Measurements from ENCODE around the gene KIAA0586. TPM values are rescaled to one million over a fixed set of nuclear protein-coding genes. Genes with fewer than 3 reads are reported as not detected.

KIAA0586 gene
- total and polyA plus RNA-seq, 7 experiments from 2014 or later: 26.4 to 52.5 (median 33.1) TPM

DNA sequence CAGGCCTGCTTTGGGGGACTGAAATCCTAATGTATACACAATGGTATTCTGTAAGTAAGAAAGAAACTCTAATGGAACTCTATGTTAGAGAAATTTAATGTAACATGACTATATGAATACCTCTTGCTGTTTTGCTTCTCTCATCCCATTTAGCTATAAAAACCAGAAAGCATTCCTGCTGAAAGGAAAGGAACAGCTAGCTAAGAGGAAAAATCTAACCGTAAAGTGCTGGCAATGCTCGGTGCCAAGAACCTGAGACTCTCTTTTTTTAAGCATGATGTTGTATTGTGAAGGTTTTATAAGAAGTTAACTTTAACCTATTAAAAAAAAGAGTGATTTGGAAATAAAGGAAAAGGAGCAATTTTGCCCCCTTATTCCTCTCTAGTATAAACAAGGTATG is 134.6 kb downstream of the KIAA0586 start:
- DNase-seq (no peak), ATAC-seq (no peak)
- Histone ChIP-seq H3K9me3 (ENCODE audit: control insufficient read depth in 2 of 3, low read length in 3 of 3) (no peaks in the 10 kb centered on the region), H3K36me3 (ENCODE audit: control insufficient read depth in 2 of 3, insufficient read depth in 3 of 3, low read length in 3 of 3) (no peaks in the 10 kb centered on the region), H3K27me3 (ENCODE audit: control insufficient read depth in 2 of 2, insufficient read depth in 2 of 2, low read length in 2 of 2) (no peaks in the 10 kb centered on the region), H3K4me1 (ENCODE audit: control insufficient read depth in 2 of 2, insufficient read depth in 2 of 2, low read length in 2 of 2) (peaks cover 0 to 6% of the 10 kb centered on the region in 2 donors), H3K27ac (ENCODE audit: low read depth, low read length) (no peak overlapping the region), H3K4me3 (ENCODE audit: low read length) (no peak overlapping the region)
- no peak overlapping the region for H3K27ac Mint-ChIP-seq
- peaks cover 0 to 4% (median 0%) of the 10 kb centered on the region in 5 donors for H3K36me3 Mint-ChIP-seq
- ChIA-PET POLR2A (no interaction called here), CTCF (no interaction called here)
- intact Hi-C loops (cut with micrococcal nuclease): no loop called here
- no peaks in the 10 kb centered on the region for H3K27me3 Mint-ChIP-seq
- H3K4me3 Mint-ChIP-seq: no peak overlapping the region
- peaks cover 0 to 10% (median 4%) of the 10 kb centered on the region in 7 donors for H3K4me1 Mint-ChIP-seq
- no peaks in the 10 kb centered on the region for H3K9me3 Mint-ChIP-seq

DNA sequence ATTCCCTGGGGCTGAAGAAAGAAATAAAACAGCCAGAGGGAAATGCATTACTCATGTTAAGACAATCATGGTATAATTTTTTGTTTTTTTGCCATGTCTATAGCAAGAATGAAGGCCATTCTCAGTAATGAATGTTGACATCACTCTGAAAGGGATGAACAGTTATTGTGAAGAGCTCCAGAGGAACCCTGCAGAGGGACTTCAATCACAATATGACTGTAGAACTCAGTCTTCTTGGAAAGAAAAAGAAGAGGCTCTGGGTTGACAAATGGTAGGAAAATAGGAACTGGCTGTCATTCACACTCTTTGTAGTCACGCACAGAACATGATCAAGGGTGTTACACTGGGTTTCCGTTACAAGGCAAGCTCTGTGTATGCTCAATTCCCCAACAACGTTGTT is 136.5 kb downstream of the KIAA0586 start:
- intact Hi-C loops (cut with micrococcal nuclease): no loop called here
- Mint-ChIP-seq H3K27ac (no peak overlapping the region), H3K4me1 (peaks cover under 1 to 11% (median 5%) of the 10 kb centered on the region in 7 donors), H3K36me3 (peaks cover 0 to 4% (median 0%) of the 10 kb centered on the region in 5 donors), H3K4me3 (no peak overlapping the region), H3K9me3 (peaks cover 0 to 2% (median 0%) of the 10 kb centered on the region in 11 donors), H3K27me3 (no peaks in the 10 kb centered on the region)
- POLR2A ChIA-PET: no interaction called here
- no peak overlapping the region for H3K27ac ChIP-seq (ENCODE audit: low read depth, low read length)
- no peak overlapping the region for H3K4me3 ChIP-seq (ENCODE audit: low read length)
- H3K9me3 ChIP-seq (ENCODE audit: control insufficient read depth in 2 of 3, low read length in 3 of 3): no peaks in the 10 kb centered on the region
- no peak for ATAC-seq
- H3K4me1 ChIP-seq (ENCODE audit: control insufficient read depth in 2 of 2, insufficient read depth in 2 of 2, low read length in 2 of 2): peaks cover 0 to 6% of the 10 kb centered on the region in 2 donors
- H3K27me3 ChIP-seq (ENCODE audit: control insufficient read depth in 2 of 2, insufficient read depth in 2 of 2, low read length in 2 of 2): no peaks in the 10 kb centered on the region
- no peaks in the 10 kb centered on the region for H3K36me3 ChIP-seq (ENCODE audit: control insufficient read depth in 2 of 3, insufficient read depth in 3 of 3, low read length in 3 of 3)
- DNase-seq: no peak
- CTCF ChIA-PET: interaction anchor here (0.9 kb wide), 1 partner anchor 11 kb away, joined by 4 read pairs; no protein-coding TSS in a partner anchor

DNA sequence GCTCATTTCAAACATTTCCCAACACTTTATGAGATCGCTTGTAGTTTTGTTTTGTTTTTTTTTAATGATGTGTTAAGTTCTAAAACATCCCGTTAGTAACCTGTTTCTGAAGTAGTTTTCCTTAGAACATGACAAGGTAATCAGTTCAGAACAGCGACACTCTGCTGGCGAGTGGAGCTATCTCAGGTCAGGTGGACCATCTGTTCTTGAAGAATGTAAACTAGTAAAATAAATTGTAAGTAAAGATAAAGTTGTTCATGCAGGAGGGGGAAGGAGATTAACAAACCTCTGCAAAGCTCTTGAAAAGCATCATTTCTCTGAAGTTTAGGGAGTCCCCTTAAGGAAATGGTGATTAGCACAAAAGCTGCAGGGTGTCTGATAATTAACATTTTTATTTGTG is 138.3 kb downstream of the KIAA0586 start:
- DNase-seq (no peak), ATAC-seq (no peak)
- ChIA-PET CTCF (interaction anchor here (1.6 kb wide), 1 partner anchor 8 kb away, joined by 3 read pairs; no protein-coding TSS in a partner anchor), POLR2A (no interaction called here)
- Mint-ChIP-seq H3K27me3 (no peaks in the 10 kb centered on the region), H3K9me3 (peaks cover 0 to 2% (median 0%) of the 10 kb centered on the region in 11 donors), H3K4me3 (no peak overlapping the region), H3K4me1 (peaks cover 6 to 16% (median 14%) of the 10 kb centered on the region in 7 donors), H3K36me3 (peaks cover 0 to 4% (median 0%) of the 10 kb centered on the region in 5 donors), H3K27ac (peak overlapping the region in 1 of 9 donors; percentile 28)
- Histone ChIP-seq H3K27me3 (ENCODE audit: control insufficient read depth in 2 of 2, insufficient read depth in 2 of 2, low read length in 2 of 2) (no peaks in the 10 kb centered on the region), H3K27ac (ENCODE audit: low read depth, low read length) (no peak overlapping the region), H3K4me3 (ENCODE audit: low read length) (no peak overlapping the region), H3K9me3 (ENCODE audit: control insufficient read depth in 2 of 3, low read length in 3 of 3) (no peaks in the 10 kb centered on the region), H3K4me1 (ENCODE audit: control insufficient read depth in 2 of 2, insufficient read depth in 2 of 2, low read length in 2 of 2) (peaks cover 0 to 6% of the 10 kb centered on the region in 2 donors), H3K36me3 (ENCODE audit: control insufficient read depth in 2 of 3, insufficient read depth in 3 of 3, low read length in 3 of 3) (no peaks in the 10 kb centered on the region)
- intact Hi-C loops (cut with micrococcal nuclease): no loop called here

DNA sequence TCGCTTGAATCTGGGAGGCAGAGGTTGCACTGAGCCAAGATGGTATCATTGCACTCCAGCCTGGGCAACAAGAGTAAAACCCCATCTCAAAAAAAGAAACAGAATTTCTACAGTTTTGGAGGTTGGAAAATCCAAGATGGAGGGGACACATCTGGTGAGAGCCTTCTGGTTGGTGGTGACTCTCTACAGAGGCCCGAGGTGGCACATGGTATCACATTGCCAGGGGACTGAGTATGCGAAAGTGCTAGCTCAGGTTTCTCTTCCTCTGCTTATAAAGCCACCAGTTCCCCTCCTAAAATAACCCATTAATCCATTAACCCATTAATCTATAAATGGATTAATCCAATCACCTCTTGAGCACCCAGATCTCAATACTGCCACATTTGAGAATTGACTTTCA is 139.5 kb downstream of the KIAA0586 start:
- no peaks in the 10 kb centered on the region for H3K27me3 Mint-ChIP-seq
- DNase-seq (no peak), ATAC-seq (no peak)
- no peak overlapping the region for H3K27ac Mint-ChIP-seq
- Histone ChIP-seq H3K36me3 (ENCODE audit: control insufficient read depth in 2 of 3, insufficient read depth in 3 of 3, low read length in 3 of 3) (no peaks in the 10 kb centered on the region), H3K4me1 (ENCODE audit: control insufficient read depth in 2 of 2, insufficient read depth in 2 of 2, low read length in 2 of 2) (peaks cover 0 to 16% of the 10 kb centered on the region in 2 donors), H3K9me3 (ENCODE audit: control insufficient read depth in 2 of 3, low read length in 3 of 3) (no peaks in the 10 kb centered on the region), H3K4me3 (ENCODE audit: low read length) (no peak overlapping the region), H3K27me3 (ENCODE audit: control insufficient read depth in 2 of 2, insufficient read depth in 2 of 2, low read length in 2 of 2) (no peaks in the 10 kb centered on the region), H3K27ac (ENCODE audit: low read depth, low read length) (no peak overlapping the region)
- intact Hi-C loops (cut with micrococcal nuclease): no loop called here
- no peak overlapping the region for H3K4me3 Mint-ChIP-seq
- ChIA-PET CTCF (interaction anchor here (1.6 kb wide), 1 partner anchor 9 kb away, joined by 3 read pairs; no protein-coding TSS in a partner anchor), POLR2A (no interaction called here)
- H3K36me3 Mint-ChIP-seq: peaks cover 0 to 4% (median 0%) of the 10 kb centered on the region in 5 donors
- peaks cover 11 to 28% (median 23%) of the 10 kb centered on the region in 7 donors for H3K4me1 Mint-ChIP-seq
- peaks cover 0 to 2% (median 0%) of the 10 kb centered on the region in 11 donors for H3K9me3 Mint-ChIP-seq

DNA sequence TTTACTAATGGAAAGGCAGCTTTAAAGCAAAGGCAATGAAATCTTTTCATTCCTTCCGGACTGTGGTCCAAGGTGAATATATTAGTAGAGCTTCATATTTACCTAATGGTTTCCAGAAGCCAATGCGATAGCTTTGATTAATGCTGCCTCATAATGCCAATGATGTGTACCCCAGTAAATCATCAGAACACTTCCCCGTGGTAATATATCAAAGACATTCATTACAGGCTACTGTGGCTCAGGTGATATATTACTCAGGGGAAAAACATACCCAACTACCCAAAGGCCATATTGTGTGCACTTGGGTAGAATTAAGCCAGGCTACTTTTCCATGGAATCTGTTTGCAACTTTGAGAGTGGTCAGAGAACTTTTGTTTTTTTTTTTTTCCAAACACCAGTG is 140.8 kb downstream of the KIAA0586 start:
- Histone ChIP-seq H3K4me3 (ENCODE audit: low read length) (no peak overlapping the region), H3K36me3 (ENCODE audit: control insufficient read depth in 2 of 3, insufficient read depth in 3 of 3, low read length in 3 of 3) (no peaks in the 10 kb centered on the region), H3K27me3 (ENCODE audit: control insufficient read depth in 2 of 2, insufficient read depth in 2 of 2, low read length in 2 of 2) (no peaks in the 10 kb centered on the region), H3K27ac (ENCODE audit: low read depth, low read length) (no peak overlapping the region), H3K4me1 (ENCODE audit: control insufficient read depth in 2 of 2, insufficient read depth in 2 of 2, low read length in 2 of 2) (peaks cover 0 to 27% of the 10 kb centered on the region in 2 donors), H3K9me3 (ENCODE audit: control insufficient read depth in 2 of 3, low read length in 3 of 3) (no peaks in the 10 kb centered on the region)
- ChIA-PET CTCF (no interaction called here), POLR2A (interaction anchor here (3.3 kb wide), 1 partner anchor 9 kb away, joined by 13 read pairs; no protein-coding TSS in a partner anchor)
- Mint-ChIP-seq H3K27ac (peak overlapping the region in 1 of 9 donors; percentile 6), H3K36me3 (peaks cover 0 to 4% (median 0%) of the 10 kb centered on the region in 5 donors), H3K4me3 (no peak overlapping the region), H3K4me1 (peaks cover 14 to 41% (median 36%) of the 10 kb centered on the region in 7 donors), H3K9me3 (peaks cover 0 to 2% (median 0%) of the 10 kb centered on the region in 11 donors), H3K27me3 (no peaks in the 10 kb centered on the region)
- ATAC-seq (no peak), DNase-seq (no peak)
- intact Hi-C loops (cut with micrococcal nuclease): loop anchor here in 1 of 2 donors (2.0 kb wide), 1 partner anchor 20 kb away; no protein-coding TSS in a partner anchor

DNA sequence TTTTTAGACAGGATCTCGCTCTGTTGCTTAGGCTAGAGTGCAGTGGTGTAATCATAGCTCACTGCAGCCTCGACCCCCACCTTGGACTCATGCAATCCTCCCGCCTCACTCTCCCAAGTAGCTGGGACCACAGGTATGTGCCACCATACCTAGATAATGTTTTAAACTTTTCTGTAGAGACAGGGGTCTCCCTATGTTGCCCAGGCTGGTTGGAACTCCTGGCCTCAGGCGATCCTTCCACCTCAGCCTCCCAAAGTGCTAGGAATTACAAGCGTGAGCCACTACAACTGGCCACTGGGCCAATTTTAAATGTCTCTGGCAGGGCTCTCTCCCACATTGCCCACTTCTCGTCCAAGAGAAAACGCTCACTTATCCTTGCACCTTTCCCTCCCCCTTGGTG is 143.7 kb downstream of the KIAA0586 start:
- no peak overlapping the region for H3K27ac ChIP-seq (ENCODE audit: low read depth, low read length)
- ATAC-seq (no peak), DNase-seq (no peak)
- no peaks in the 10 kb centered on the region for H3K9me3 ChIP-seq (ENCODE audit: control insufficient read depth in 2 of 3, low read length in 3 of 3)
- Mint-ChIP-seq H3K27me3 (no peaks in the 10 kb centered on the region), H3K9me3 (peaks cover 0 to 2% (median 0%) of the 10 kb centered on the region in 11 donors), H3K4me1 (peaks cover 14 to 65% (median 49%) of the 10 kb centered on the region in 7 donors), H3K27ac (peak overlapping the region; percentile 74 to 96 (median 93)), H3K4me3 (peak overlapping the region in 9 of 10 donors; percentile 35 to 83 (median 71)), H3K36me3 (no peaks in the 10 kb centered on the region)
- H3K27me3 ChIP-seq (ENCODE audit: control insufficient read depth in 2 of 2, insufficient read depth in 2 of 2, low read length in 2 of 2): no peaks in the 10 kb centered on the region
- intact Hi-C loops (cut with micrococcal nuclease): loop anchor here (1.0 to 5.0 kb wide), 5 partner anchors 24 to 1676 kb away; partner anchors contain the start of genes ARID4A (in 1 of the 2), DACT1 (in 1 of the 2), JKAMP (in 1 of the 2) and L3HYPDH (in 1 of the 2)
- peaks cover 0 to 33% of the 10 kb centered on the region in 2 donors for H3K4me1 ChIP-seq (ENCODE audit: control insufficient read depth in 2 of 2, insufficient read depth in 2 of 2, low read length in 2 of 2)
- no peak overlapping the region for H3K4me3 ChIP-seq (ENCODE audit: low read length)
- CTCF ChIA-PET: interaction anchor here (1.0 to 1.2 kb wide), 4 partner anchors 63 to 70 kb away, joined by 3 to 4 read pairs (median 3); no protein-coding TSS in a partner anchor
- H3K36me3 ChIP-seq (ENCODE audit: control insufficient read depth in 2 of 3, insufficient read depth in 3 of 3, low read length in 3 of 3): no peaks in the 10 kb centered on the region
- POLR2A ChIA-PET: interaction anchor here (0.6 to 3.3 kb wide), 5 partner anchors 12 to 81 kb away, joined by 4 to 18 read pairs (median 8); partner anchors contain the start of gene DACT1
